Prostate gland (tissue), 2 donors: Measurements from ENCODE around the gene SPTBN2.

Source experiments
- POLR2A ChIP-seq: fragments of 450-650 bp; IDR thresholded peaks from one replicate; pipeline ENCODE4 v1.6.1; 2016; ENCODE audit warnings: antibody characterized with exemption, mild to moderate bottlenecking
- POLR2AphosphoS5 ChIP-seq: sonication (generic); formaldehyde crosslinking; IDR thresholded peaks from one replicate; pipeline ENCODE4 v1.6.1; 2017; ENCODE audit warnings: antibody characterized with exemption
- TF ChIP-seq, protein P1 (sequence below), 4 experiments: fragments of 200-600 bp in 2 of 4; fragments of 450-650 bp in 2 of 4; sonication (generic) in 2 of 4; IDR thresholded peaks; 1 replicate in 3 of 4; 2 replicates in 1 of 4; pipeline ENCODE4 v1.5.1; 2016 to 2019; ENCODE audit warnings: antibody characterized with exemption in 4 of 4, mild to moderate bottlenecking in 2 of 4, moderate library complexity in 2 of 4

DNA sequence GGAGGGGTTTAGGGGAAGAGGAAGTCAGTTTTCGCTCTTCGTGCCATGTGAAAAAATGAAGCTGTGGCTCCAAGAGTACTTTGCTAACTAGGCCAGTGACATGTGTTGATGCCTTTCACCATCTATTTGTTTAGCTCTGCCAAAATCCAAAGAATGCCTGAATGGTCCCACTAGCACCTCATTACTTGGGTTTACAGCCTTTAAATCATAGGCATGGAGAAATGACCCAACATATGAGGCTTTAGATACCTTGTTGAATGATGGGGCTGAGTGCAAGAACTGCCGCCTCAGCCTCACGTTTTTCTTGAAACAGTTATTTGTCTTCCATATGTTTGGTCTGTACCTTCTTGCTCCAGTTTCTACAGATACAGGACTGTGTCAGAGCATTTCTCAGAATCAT is 82.2 kb downstream of the SPTBN2 start:
- TF ChIP-seq, protein P1, sequence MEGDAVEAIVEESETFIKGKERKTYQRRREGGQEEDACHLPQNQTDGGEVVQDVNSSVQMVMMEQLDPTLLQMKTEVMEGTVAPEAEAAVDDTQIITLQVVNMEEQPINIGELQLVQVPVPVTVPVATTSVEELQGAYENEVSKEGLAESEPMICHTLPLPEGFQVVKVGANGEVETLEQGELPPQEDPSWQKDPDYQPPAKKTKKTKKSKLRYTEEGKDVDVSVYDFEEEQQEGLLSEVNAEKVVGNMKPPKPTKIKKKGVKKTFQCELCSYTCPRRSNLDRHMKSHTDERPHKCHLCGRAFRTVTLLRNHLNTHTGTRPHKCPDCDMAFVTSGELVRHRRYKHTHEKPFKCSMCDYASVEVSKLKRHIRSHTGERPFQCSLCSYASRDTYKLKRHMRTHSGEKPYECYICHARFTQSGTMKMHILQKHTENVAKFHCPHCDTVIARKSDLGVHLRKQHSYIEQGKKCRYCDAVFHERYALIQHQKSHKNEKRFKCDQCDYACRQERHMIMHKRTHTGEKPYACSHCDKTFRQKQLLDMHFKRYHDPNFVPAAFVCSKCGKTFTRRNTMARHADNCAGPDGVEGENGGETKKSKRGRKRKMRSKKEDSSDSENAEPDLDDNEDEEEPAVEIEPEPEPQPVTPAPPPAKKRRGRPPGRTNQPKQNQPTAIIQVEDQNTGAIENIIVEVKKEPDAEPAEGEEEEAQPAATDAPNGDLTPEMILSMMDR (IDR thresholded peaks at IDR 0.05) = no peak
- TF ChIP-seq POLR2A (no peak), POLR2AphosphoS5 (no peak)
